ENCODE results near the gene DUSP5.
A peak's percentile ranks its signal among the peaks of the same experiment; 100 is the strongest.
"Not testable (repeated sequence)": the region's sequence is repeated elsewhere in the genome, so short reads cannot be mapped to it uniquely, and the experiment has no call there.

DUSP5 gene

DNA sequence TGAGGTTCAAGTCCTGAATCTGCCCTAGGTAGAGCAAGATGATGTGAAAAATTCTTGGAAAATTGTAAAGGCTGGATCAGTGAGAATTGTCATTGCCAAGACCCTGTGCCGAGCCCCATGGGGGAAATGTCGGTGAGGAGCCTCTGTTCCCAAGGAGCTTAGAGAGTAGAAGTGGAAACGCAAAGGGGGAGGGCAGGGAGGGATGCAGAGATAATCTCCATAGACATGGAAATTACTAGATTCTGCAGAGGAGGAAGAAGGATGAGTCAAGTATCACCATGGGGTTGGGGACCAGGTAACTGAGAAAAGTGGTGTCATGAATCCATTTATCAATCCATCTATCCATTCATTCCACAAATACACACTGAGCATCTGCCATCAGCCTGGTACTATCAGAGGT is 26.0 kb downstream of the DUSP5 start:
- no peak for DNase-seq

DNA sequence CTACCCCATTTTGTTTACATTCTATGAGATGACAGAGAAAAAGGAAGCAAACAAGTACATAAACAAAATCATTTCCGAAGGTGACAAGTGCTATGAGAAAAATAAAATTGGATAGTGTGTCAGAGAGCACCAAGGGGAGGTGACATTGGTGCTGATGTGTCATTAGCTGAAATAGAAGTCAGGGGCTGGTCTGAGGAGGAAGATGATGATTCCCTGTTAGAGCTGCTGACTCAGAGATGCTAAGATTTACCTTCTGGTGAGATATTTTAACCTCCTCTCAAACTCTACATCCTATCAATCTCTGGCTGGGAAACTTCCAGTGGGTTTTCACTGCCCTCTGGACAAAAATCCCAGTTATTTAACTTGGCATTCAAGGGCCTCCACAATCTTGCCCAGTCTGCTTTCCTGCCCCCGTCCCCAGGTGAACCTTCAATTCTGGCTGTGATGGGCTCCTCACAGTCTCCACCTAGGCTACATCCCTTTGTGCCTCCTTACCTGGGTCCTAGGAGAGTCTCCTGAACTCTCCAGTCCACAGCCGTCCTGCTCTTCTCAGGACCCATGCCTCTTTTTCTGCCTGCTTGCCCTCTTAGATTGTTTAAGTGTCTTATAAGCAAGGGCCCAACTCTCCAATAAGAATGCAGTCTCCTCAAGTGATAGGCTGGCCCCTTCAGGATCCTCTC is 26.6 kb downstream of the DUSP5 start:
- no peak for DNase-seq

DNA sequence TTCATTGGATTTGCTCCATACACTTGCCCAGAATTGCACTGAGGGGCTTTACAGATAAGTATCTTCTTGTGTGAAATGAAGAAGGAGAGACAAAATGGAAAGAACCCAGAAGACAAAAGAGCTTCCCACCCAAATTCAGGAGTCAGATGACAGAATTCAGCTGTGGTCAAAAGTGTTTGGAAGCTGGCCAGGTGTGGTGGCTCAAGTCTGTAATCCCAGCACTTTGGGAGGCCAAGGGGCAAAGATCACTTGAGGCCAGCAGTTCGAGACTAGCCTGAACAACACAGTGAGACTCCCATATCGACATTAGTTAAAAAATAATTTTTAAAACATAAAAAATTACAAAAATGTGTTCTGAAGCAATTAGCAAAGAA is 27.1 kb downstream of the DUSP5 start:
- DNase-seq = no peak

DNA sequence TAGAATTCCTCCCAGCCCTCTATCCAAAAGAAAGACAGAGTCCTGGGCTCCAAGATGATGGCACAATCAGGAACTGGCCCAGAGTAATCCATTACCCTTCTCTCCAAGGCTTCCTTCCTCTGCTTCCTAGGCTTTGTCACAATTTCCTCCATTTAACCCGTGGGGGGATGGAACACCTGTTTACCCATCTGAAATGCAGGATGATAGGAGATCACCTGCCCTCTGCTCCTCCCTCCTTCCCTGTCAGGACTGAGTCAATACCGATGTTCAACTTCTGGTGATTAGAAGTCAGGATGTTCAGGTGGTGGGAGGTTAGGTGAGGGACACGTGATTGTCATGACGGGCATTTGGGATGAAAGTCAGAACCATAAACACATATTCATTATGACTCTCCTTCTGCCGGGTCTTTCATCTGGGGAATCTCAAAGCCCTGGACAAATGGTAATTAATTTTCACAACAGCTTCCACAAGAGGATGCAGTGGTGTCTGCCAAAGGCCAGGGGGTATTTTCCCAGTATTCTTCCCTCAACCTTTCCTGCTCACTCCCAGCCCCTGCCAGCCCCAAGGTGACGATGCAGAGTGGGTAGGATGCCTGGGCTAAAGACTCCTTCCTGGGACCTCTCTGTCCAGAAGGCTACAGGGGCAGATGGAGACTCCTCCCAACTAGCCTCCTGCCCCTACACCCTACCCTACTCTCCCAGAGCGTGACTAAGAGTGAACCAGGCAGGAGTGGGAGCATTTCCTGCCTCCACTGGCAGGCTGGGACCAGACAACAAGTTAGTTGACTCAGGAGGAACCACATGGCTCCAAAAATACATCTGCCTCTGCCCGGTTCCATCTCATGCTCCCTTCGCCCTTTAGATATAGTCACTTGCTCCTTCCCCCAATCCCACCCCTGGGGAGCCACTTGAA is 27.9 kb downstream of the DUSP5 start:
- no peak for DNase-seq

DNA sequence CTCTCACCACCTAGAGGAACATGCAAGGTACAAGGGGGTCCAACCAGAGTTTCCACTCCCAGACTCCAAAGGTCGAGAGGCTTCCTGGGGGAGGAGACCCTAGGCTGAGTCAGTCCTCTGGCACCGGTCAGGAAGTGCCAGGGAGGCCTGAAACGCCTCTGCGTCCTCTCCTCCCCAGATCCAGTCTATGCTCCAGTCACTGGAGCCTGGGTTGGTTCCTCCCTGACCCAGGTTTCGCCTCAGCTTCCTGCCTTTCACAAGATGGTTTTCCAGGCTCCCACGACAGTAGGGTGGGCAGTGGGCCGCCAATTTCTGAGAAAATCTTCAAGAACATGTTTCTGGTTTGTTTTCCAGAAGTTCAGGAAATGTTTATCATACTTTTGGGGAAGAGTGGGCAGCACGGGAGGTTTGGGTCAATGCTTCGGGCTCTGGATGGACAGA is 30.0 kb downstream of the DUSP5 start:
- no peak for DNase-seq

DNA sequence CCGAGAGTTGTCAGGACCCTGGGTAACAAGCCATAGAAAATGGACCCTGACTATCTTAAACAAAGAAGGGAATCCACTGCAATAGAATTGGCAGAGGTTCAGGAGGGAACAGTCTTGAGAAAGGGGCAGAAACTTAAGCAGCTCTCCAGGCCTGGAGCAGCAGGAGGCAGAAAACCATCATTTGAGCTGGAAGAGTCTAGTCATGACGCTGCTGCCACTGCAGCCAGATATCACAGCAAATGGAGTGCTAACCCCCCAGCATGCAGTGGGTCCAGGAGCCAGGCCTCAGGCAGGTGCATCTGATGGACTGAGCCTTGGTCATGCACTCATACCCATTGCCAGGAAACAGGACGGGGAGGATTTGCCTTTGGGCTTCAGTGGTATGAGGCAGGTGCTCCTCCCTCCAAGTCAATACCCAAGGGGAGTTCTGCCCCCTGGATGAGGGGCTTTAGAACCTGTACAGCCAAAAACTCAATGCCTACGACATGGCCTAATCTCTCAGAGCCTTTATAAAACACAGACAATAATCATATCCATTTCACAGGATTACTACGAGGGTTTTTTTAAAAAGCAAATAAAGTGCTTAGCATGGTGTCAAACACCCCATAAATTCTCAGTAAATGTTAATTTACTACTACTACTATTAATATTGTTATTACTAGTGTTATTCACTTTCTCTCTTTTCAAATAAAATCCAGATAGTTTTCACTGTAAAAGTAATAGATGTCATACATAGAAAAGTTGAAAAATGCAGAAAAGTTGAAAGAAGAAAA is 30.7 kb downstream of the DUSP5 start:
- no peak for DNase-seq

DNA sequence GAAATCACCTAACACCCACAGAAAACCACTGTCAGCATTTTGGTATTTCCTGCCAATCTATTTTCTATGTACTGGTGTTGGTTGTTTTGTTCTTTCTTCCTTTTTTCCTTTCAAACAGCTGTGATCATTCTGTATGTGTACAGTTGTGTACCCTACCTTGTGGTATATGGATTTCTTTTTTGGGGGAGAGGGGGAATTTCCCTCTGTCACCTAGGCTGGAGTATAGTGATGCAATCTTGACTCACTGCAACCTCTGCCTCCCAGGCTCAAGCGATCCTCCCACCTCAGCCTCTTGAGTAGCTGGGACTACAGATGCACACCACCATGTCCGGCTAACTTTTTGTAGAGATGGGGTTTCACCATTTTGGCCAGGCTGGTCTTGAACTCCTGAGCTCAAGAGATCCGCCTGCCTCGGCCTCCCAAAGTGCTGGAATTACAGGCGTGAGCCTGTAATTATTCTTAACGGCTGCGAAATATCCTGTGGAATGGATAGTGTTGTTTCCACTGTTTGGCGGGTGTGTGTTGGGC is 31.4 kb downstream of the DUSP5 start:
- DNase-seq = not testable (repeated sequence)

GRCh38 chr10:110529596-110530011 is 31.9 kb downstream of the DUSP5 start:
- DNase-seq = no peak

- peak; percentile 56 for DNase-seq
Measured at GRCh38 chr10:110530131-110530831, 32.6 kb downstream of the DUSP5 start.

DNA sequence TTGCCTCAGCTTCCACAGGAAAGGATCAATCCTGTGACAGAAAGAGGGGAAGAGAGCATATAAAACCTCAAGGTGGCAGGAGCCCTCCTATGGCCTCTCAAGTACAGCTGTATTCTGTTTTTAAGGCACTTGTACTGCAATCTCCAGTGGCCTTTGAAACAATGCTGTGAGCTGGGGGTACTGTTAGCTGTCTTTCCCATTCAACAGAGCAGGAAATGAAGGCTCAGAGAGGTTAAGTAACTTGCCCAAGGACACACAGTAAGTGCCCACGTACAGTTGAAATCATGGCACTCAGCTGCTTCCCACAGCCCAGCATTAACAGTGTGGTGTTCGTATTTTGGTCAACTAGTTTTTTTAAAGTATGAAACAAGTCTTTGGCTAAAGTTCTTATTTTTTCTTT is 34.0 kb downstream of the DUSP5 start:
- DNase-seq = no peak

- not testable (repeated sequence) for DNase-seq
Measured at GRCh38 chr10:110532628-110533027, 34.9 kb downstream of the DUSP5 start.

GRCh38 chr10:110533149-110533548 is 35.4 kb downstream of the DUSP5 start:
- no peak for DNase-seq

DNA sequence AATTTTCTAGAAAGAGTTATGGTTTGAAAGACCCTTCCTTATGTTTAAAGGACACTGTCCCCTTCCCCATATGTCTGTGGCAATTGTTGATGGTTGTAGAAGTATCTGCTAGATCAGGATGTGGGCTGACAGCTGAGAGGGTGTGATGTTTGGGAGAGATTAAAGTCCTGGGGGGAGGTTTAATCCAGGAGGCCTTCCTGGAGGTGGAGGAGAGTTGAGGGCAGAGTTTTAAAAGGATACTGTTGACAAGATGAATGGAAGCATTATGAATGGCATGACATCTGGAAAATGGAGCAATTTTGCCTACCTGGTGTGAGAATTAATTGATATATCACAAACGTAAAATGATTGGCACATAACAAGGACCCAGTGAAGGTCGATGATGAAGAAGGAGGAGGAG is 36.9 kb downstream of the DUSP5 start:
- DNase-seq = no peak

DNA sequence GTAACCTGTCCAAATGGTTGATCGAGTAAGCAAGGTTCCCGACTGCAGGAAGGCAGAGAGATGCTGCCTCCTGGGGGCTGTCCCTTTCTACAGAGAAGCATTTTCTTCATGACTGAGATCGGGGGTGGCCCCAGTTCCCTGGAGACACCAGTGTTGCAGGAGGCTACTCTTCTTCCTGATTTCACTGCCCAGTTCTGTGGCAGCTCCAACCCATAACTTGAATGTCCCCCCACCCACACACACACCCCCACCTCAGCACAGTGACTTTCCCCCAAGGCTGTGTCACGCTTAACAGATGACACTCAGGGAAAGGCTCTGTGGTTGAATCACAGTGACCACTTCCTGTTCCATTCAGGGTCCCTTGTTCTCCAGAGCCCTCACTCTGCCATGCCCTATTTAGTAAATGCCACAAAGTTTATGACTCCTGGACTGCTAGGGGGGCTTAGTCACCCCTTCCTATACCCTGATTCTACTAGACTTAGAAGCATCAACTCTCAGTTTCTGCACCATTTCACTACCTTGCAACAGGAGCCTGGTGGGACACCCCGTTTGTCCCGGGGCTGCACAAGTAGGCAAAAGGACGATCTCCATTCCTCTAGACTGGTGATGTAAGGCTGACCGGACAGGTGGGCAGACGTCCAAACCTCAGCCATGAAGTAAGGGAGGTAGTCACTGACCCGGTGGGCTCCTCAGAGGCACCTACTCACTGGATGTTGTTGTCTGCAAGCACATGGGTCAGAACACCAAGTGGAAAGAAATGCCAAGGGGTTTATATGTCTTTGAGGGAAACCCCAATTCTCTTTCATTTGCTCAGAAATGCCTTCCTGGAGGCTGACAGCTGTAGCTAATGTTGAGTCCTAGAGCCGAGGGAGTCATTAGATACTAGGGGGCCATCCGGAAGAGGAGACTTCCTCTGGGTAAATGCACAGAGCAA is 38.5 kb downstream of the DUSP5 start:
- no peak for DNase-seq

DNA sequence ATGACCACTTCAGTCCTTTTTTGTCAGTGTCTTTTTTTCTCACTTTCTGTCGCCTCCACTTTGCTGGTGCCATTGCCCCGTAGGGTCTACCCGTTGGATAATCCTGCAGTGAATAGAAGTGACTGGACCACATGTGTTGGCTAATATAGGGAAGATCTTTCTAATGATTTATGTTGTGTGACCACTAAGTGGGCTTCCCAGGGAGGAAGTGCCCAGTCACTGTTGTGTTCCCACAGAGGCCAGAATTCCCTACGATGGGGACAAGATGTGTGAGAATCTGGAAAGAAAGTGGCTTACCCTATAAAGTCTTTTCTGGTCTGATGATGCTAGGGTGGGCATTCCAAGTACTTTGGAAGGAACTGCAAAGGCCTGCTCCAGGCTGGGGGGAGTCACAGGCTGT is 41.4 kb downstream of the DUSP5 start:
- DNase-seq = no peak

GRCh38 chr10:110540031-110540430 is 42.3 kb downstream of the DUSP5 start:
- no peak for DNase-seq

DNA sequence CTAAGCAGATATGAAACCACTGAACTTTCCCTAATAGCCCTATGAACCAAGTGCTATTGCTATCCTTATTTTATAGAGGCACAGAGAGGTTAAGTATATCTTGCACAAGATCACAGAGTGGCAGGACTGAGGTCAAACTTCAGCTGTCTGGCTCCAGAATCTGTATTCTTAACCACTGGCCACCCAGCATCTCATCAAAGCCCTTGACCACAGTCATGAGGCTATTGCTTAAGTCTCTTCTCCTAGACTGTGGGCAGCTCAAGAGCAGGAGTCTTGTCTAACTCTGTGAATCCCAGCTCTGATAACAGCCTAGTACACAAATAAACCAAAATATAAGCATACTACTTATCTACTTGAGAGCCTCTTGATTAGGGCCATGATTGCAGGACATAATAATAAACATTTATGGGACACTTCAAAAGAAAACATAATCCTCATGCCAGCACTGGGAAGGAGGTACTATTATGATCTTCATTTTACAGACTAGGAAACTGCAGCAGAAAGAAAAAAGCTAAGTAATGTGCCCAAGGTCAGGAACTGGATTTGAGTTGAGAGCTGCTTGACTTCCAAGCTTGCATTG is 47.3 kb downstream of the DUSP5 start:
- no peak for DNase-seq

DNA sequence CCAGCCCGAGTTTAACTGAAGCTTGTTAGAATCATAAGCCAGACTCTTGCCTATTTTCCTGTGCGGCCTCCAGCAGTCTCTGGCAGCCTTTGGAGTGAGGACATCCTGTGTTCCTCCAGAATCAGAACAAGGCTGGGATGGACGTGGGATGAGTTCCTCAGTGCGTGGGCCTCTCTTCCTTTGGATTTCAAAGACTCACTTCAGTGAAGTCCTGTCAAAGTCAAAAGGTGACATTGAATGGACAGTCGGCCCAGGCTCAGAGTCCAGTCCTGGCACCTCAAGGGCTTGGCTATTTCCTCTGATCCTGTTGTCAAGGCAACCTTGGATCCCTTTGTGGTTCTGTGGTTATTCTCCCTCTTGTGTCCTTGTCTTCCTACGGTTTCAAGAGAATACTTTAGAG is 48.4 kb downstream of the DUSP5 start:
- no peak for DNase-seq

DNA sequence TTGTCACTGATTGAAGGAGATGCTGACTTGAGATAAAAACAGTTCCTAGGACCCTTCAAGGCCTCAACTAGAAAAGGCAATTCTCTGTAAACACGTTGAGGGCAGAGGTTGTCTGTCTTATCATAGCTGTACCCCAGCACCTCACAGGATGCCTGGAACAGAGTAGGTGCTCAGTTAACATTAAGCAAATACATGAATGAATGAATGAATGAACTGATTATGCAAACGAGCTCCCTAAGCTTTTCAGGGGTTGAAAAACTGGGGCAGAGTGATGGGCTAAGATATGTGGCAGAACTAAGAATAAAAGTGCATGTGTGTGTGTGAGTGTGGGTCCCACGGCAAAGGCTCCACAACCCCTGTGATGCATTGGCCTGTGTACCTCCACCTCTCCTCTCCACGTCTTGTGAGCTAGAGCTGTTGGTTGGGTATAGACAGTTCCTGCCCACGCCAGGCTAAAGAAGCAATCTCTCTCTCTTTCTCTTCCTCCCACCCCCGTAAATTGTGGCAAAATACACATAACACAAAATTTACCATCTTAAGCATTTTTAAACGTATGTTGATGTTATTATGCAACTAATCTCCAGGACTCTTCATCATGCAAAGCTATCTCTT is 48.9 kb downstream of the DUSP5 start:
- DNase-seq = no peak

GRCh38 chr10:110547139-110547761 is 49.5 kb downstream of the DUSP5 start:
- peak; percentile 83 for DNase-seq

Data from eye (tissue), 1 donor.